Metanephros (tissue), 1 donor: ENCODE results near the gene ONECUT1. TPM values are rescaled to one million over a fixed set of nuclear protein-coding genes. Genes with fewer than 3 reads are reported as not detected.

Experiments
- total RNA-seq: library from RNA; depleted of rRNA; stranded (reverse); fragments of >200 nt; gene quantifications from one replicate; pipeline ENCODE4 v1.2.3, GENCODE V29; 2014

ONECUT1 gene
- total RNA-seq: not detected

GRCh38 chr15:52790169-52790708, at the start of gene ONECUT1:
ONECUT1 (minus strand) TSS chr15:52790336; CDS start chr15:52789884, 452 bp downstream.

Other genes with a start within 250 kb of the ONECUT1 start
- gene ARPP19, start 221.3 kb downstream of the ONECUT1 start, total RNA-seq: 110 TPM
- 59.3 TPM for gene ATOSA, start 110.9 kb downstream of the ONECUT1 start, total RNA-seq